NT2/D1 (cell line): Measurements from ENCODE around the gene ADGRD1.

Experiments
- DNase-seq: peaks from one replicate; pipeline ENCODE4 v3.0.0-alpha.2; 2011; ENCODE audit warnings: low read depth, low spot score
- H3K27me3 ChIP-seq: 2 replicates; pipeline ENCODE4 v1.6.0; 2011; ENCODE audit warnings: mild to moderate bottlenecking; ENCODE audit not compliant: insufficient read length, insufficient read depth
- H3K36me3 ChIP-seq: 2 replicates; pipeline ENCODE4 v1.6.1; 2011; ENCODE audit warnings: mild to moderate bottlenecking, low read length, mixed read lengths; ENCODE audit not compliant: insufficient read depth, insufficient read length
- H3K4me1 ChIP-seq: 2 replicates; pipeline ENCODE4 v1.5.1; 2011; ENCODE audit not compliant: insufficient read depth, insufficient read length
- H3K4me3 ChIP-seq: 2 replicates; pipeline ENCODE4 v1.5.1; 2011; ENCODE audit warnings: low read depth; ENCODE audit not compliant: insufficient read length
- H3K9ac ChIP-seq: 2 replicates; pipeline ENCODE4 v1.6.0; 2011; ENCODE audit warnings: low read depth; ENCODE audit not compliant: insufficient read length
- H3K9me3 ChIP-seq: 2 replicates; pipeline ENCODE4 v1.5.1; 2011; ENCODE audit warnings: mild to moderate bottlenecking, low read length; ENCODE audit not compliant: insufficient read depth
- SUZ12 ChIP-seq: IDR thresholded peaks from 2 replicates; pipeline ENCODE4 v1.6.1; 2011; ENCODE audit not compliant: insufficient read length, insufficient read depth; ENCODE audit errors: extremely low read depth
- YY1 ChIP-seq: IDR thresholded peaks from 2 replicates; pipeline ENCODE4 v1.6.1; 2011; ENCODE audit not compliant: insufficient read length, insufficient read depth
- ZNF274 ChIP-seq: IDR thresholded peaks from 2 replicates; pipeline ENCODE4 v1.6.1; 2011; ENCODE audit warnings: mild to moderate bottlenecking, low read depth, low read length

Gene ADGRD1

GRCh38 chr12:131027876-131028586 lies 74.3 kb downstream of the ADGRD1 start:
- peaks cover 10% of the 10 kb centered on the region for H3K4me1 ChIP-seq
- no peaks in the 10 kb centered on the region for H3K27me3 ChIP-seq
- no peak for DNase-seq
- H3K4me3 ChIP-seq = no peak overlapping the region
- no peaks in the 10 kb centered on the region for H3K36me3 ChIP-seq
- no peak overlapping the region for H3K9ac ChIP-seq
- no peak for TF ChIP-seq YY1
- TF ChIP-seq ZNF274 = no peak
- TF ChIP-seq SUZ12 = no peak
- H3K9me3 ChIP-seq = no peaks in the 10 kb centered on the region

GRCh38 chr12:131028587-131029338 lies 75.1 kb downstream of the ADGRD1 start:
- H3K4me1 ChIP-seq = peaks cover 10% of the 10 kb centered on the region
- no peaks in the 10 kb centered on the region for H3K27me3 ChIP-seq
- no peak overlapping the region for H3K4me3 ChIP-seq
- no peak for DNase-seq
- H3K36me3 ChIP-seq = no peaks in the 10 kb centered on the region
- H3K9me3 ChIP-seq = no peaks in the 10 kb centered on the region
- H3K9ac ChIP-seq = no peak overlapping the region
- TF ChIP-seq YY1 (no peak), SUZ12 (no peak), ZNF274 (no peak)

DNA sequence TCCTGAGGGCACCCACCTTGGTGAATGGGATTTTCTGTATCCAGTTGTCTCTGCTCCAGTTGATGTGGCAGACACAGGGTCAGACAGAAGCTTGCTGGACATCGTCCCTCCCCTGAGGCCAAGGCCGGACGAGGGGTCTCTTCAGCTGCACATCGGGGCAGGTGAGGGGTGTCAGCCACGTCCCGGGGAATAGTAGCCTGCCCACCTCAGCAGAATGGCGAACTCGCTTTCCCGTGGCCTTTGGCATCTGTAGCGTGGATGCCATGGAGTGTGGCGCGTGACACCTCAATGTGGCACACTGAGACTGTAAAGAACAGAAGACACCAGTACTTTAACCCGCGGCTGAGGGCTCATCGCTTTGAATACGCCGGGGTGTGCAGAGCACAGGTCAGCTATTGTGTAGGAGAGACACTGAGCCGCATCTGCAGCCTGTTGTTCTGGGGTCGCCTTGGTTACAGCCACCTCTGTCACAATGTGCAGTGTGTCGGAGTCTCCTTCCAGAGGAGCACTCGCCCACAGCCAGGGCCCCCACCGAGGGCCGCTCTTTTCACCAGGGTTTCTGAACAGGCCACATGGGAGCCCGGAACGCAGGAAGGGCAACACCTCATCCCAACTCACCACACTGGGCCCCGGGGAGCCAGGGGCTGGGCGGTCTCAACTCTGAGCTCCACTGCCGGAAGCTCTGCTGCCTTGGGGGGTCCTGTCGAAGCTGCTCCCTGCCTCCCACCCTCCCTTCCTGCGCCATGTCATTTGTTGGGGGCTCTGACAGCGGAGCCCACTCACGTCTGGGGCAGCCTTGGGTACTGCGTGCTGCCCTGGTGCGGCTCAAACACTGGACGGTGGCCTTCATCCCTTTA lies 77.0 kb downstream of the ADGRD1 start:
- no peak for DNase-seq
- TF ChIP-seq ZNF274 = no peak
- H3K4me3 ChIP-seq = no peak overlapping the region
- no peaks in the 10 kb centered on the region for H3K36me3 ChIP-seq
- H3K27me3 ChIP-seq = no peaks in the 10 kb centered on the region
- no peaks in the 10 kb centered on the region for H3K9me3 ChIP-seq
- H3K9ac ChIP-seq = no peak overlapping the region
- H3K4me1 ChIP-seq = peaks cover 18% of the 10 kb centered on the region

GRCh38 chr12:131032082-131032750 lies 78.5 kb downstream of the ADGRD1 start:
- Histone ChIP-seq H3K9me3 (peaks cover 13% of the 10 kb centered on the region; the same call in 1 of the 2 replicates), H3K36me3 (no peaks in the 10 kb centered on the region), H3K9ac (no peak overlapping the region), H3K4me1 (peaks cover 18% of the 10 kb centered on the region), H3K4me3 (no peak overlapping the region), H3K27me3 (no peaks in the 10 kb centered on the region)
- no peak for DNase-seq
- no peak for TF ChIP-seq SUZ12
- TF ChIP-seq ZNF274 = no peak
- TF ChIP-seq YY1 = no peak

GRCh38 chr12:131033486-131033885 lies 79.8 kb downstream of the ADGRD1 start:
- no peak overlapping the region for H3K9ac ChIP-seq
- H3K4me3 ChIP-seq = no peak overlapping the region
- H3K4me1 ChIP-seq = peaks cover 18% of the 10 kb centered on the region
- TF ChIP-seq ZNF274 = no peak
- no peak for TF ChIP-seq YY1
- TF ChIP-seq SUZ12 = no peak
- H3K9me3 ChIP-seq = peaks cover 13% of the 10 kb centered on the region; the same call in 1 of the 2 replicates
- no peak for DNase-seq
- no peaks in the 10 kb centered on the region for H3K36me3 ChIP-seq
- H3K27me3 ChIP-seq = no peaks in the 10 kb centered on the region

DNA sequence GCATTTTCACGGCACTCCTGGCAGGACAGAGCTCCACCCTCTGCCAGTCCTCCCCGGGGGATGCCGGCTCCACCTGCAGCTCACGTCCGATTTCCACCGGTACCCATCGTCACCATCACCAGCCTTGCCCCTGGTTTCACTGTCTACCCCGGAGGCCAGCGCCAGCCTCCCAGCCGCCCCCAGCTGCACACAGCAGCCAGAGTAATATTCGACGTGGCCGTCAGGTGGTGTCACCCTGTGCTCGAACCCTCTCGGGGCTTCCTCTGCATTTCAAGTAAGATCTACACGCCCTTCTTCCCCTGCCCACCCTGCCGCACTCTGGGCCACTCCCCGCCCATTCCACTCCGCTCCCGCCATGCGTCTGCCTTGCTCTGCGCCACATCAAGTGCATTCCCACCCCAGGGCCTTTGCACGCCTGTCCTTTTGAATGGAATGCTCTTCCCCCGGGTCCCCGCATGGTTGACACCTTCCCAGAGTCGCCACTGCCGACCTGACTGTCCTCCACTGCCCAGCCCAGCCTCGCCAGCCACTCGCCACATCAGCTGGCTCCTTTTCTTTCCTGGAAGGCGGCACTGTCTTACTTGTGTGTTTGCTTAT lies 80.3 kb downstream of the ADGRD1 start:
- H3K4me3 ChIP-seq = no peak overlapping the region
- peaks cover 18% of the 10 kb centered on the region for H3K4me1 ChIP-seq
- DNase-seq = no peak
- no peak overlapping the region for H3K9ac ChIP-seq
- H3K36me3 ChIP-seq = no peaks in the 10 kb centered on the region
- no peaks in the 10 kb centered on the region for H3K27me3 ChIP-seq
- peaks cover 13% of the 10 kb centered on the region; the same call in 1 of the 2 replicates for H3K9me3 ChIP-seq
- TF ChIP-seq ZNF274 (no peak), SUZ12 (no peak), YY1 (no peak)
